Calu3 (cell line): Measurements from ENCODE around the gene SYTL4. TPM values are rescaled to one million over a fixed set of nuclear protein-coding genes. Genes with fewer than 3 reads are reported as not detected.

ENCODE experiments used
- BruUV-seq: library from RNA; stranded (reverse); fragments of 400-500 nt; replicated peaks from 2 replicates; lab custom pipeline; 2021; lab: Mats Ljungman, UMichigan
- CTCF ChIA-PET: fragments of 300-600 bp; sonication (Branson Sonifier 250); formaldehyde crosslinking; loops from one replicate; lab custom pipeline; 2022; ENCODE audit warnings: antibody characterized with exemption; lab: Charles Lee
- DNase-seq: peaks from one replicate; pipeline ENCODE4 v3.0.0; 2022
- H3K27ac Mint-ChIP-seq: one replicate; pipeline ENCODE4 v1.8.0; 2022; ENCODE audit warnings: mixed read lengths; ENCODE audit not compliant: unreplicated experiment
- H3K27me3 Mint-ChIP-seq: one replicate; pipeline ENCODE4 v1.8.0; 2022; ENCODE audit warnings: mixed read lengths; ENCODE audit not compliant: unreplicated experiment
- H3K36me3 Mint-ChIP-seq: one replicate; pipeline ENCODE4 v1.8.0; 2022; ENCODE audit warnings: mild to moderate bottlenecking, moderate library complexity, mixed read lengths; ENCODE audit not compliant: insufficient read depth, unreplicated experiment
- H3K4me1 Mint-ChIP-seq: one replicate; pipeline ENCODE4 v1.8.0; 2022; ENCODE audit warnings: mild to moderate bottlenecking, low read depth, mixed read lengths; ENCODE audit not compliant: unreplicated experiment
- H3K4me3 Mint-ChIP-seq: one replicate; pipeline ENCODE4 v1.8.0; 2022; ENCODE audit warnings: mild to moderate bottlenecking, low read depth, moderate library complexity, mixed read lengths; ENCODE audit not compliant: unreplicated experiment
- H3K9me3 Mint-ChIP-seq: one replicate; pipeline ENCODE4 v1.8.0; 2022; ENCODE audit warnings: low read depth, mixed read lengths; ENCODE audit not compliant: unreplicated experiment
- CTCF ChIP-seq: fragments of 200-600 bp; IDR thresholded peaks from one replicate; pipeline ENCODE4 v1.8.0; 2022; ENCODE audit warnings: antibody characterized with exemption; ENCODE audit not compliant: unreplicated experiment
- intact Hi-C: fragments of 100-400 bp; cut with micrococcal nuclease; formaldehyde crosslinking; loops from one replicate; pipeline ENCODE4 v1.10.0; 2022; ENCODE audit not compliant: unreplicated experiment
- total RNA-seq: library from RNA; stranded (reverse); gene quantifications from 2 replicates; pipeline ENCODE4 v1.2.3, GENCODE V29; 2022

Gene SYTL4
- total RNA-seq, 1 experiment from 2014 or later: 17.3 TPM

GRCh38 chrX:100700809-100701208 lies 31.1 kb downstream of the SYTL4 start:
- DNase-seq: no peak
- H3K9me3 Mint-ChIP-seq: no peaks in the 10 kb centered on the region
- BruUV-seq: no TSS peak
- H3K27ac Mint-ChIP-seq: no peak overlapping the region
- CTCF ChIA-PET: no interaction called here
- no peaks in the 10 kb centered on the region for H3K4me1 Mint-ChIP-seq
- no peak for TF ChIP-seq CTCF
- H3K27me3 Mint-ChIP-seq: no peaks in the 10 kb centered on the region
- intact Hi-C loops: no loop called here
- H3K4me3 Mint-ChIP-seq: no peak overlapping the region
- no peaks in the 10 kb centered on the region for H3K36me3 Mint-ChIP-seq

GRCh38 chrX:100698551-100698950 lies 33.4 kb downstream of the SYTL4 start:
- Mint-ChIP-seq H3K9me3 (no peaks in the 10 kb centered on the region), H3K27ac (no peak overlapping the region), H3K36me3 (no peaks in the 10 kb centered on the region), H3K4me3 (no peak overlapping the region), H3K27me3 (no peaks in the 10 kb centered on the region), H3K4me1 (no peaks in the 10 kb centered on the region)
- CTCF ChIA-PET: interaction anchor here (1.0 kb wide), 1 partner anchor 70 kb away, joined by 3 read pairs; no protein-coding TSS in a partner anchor
- no peak for TF ChIP-seq CTCF
- BruUV-seq: no TSS peak
- intact Hi-C loops: no loop called here
- no peak for DNase-seq

- Mint-ChIP-seq H3K36me3 (no peaks in the 10 kb centered on the region), H3K27me3 (no peaks in the 10 kb centered on the region), H3K4me3 (no peak overlapping the region), H3K4me1 (no peaks in the 10 kb centered on the region), H3K9me3 (no peaks in the 10 kb centered on the region), H3K27ac (no peak overlapping the region)
- no peak for TF ChIP-seq CTCF
- CTCF ChIA-PET: no interaction called here
- no TSS peak for BruUV-seq
- DNase-seq: no peak
- intact Hi-C loops: no loop called here
Observed at GRCh38 chrX:100696699-100697351, 35.1 kb downstream of the SYTL4 start.

- H3K9me3 Mint-ChIP-seq: no peaks in the 10 kb centered on the region
- H3K4me3 Mint-ChIP-seq: no peak overlapping the region
- no peak for DNase-seq
- no peak for TF ChIP-seq CTCF
- no TSS peak for BruUV-seq
- no peak overlapping the region for H3K27ac Mint-ChIP-seq
- H3K27me3 Mint-ChIP-seq: no peaks in the 10 kb centered on the region
- intact Hi-C loops: no loop called here
- no peaks in the 10 kb centered on the region for H3K4me1 Mint-ChIP-seq
- CTCF ChIA-PET: no interaction called here
- H3K36me3 Mint-ChIP-seq: no peaks in the 10 kb centered on the region
Observed at GRCh38 chrX:100695991-100696390, 35.9 kb downstream of the SYTL4 start.
